Esophagus squamous epithelium (tissue), 4 donors: ENCODE measurements around the gene ABTB1.

ENCODE experiments used
- POLR2A ChIP-seq, 4 donors: fragments of 450-650 bp; IDR thresholded peaks; one replicate each; pipeline ENCODE4 v1.6.1; 2017; ENCODE audit warnings: antibody characterized with exemption in 4 of 4, mild to moderate bottlenecking in 4 of 4, moderate library complexity in 3 of 4
- TF ChIP-seq, protein P1 (sequence below), 6 experiments: fragments of 450-650 bp in 4 of 6; fragments of 200-600 bp in 2 of 6; sonication (generic) in 2 of 6; IDR thresholded peaks; one replicate each; pipeline ENCODE4 v1.5.1; 2016 to 2019; ENCODE audit warnings: antibody characterized with exemption in 6 of 6, mild to moderate bottlenecking in 4 of 6, moderate library complexity in 4 of 6

DNA sequence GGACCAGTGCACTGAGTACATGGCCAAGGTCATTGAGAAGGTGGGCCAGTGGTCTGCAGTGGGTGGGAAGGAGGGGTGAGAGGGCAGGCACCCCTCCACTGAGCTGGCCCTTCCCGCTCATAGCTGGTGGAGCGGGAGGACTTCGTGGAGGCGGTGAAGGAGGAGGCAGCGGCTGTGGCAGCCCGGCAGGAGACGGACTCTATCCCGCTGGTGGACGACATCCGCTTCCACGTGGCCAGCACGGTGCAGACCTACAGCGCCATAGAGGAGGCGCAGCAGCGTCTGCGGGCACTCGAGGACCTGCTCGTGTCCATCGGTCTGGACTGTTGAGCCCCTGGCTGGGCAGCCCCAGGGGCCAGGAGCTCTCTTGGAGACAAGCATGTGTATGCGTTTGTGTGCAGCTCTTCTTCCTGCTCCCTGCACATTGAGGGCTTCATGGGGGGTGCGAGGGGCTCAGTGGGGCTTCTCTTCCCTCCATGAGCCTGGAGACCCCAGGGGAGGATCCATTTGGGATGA is 7.5 kb downstream of the ABTB1 start:
- TF ChIP-seq, protein P1, sequence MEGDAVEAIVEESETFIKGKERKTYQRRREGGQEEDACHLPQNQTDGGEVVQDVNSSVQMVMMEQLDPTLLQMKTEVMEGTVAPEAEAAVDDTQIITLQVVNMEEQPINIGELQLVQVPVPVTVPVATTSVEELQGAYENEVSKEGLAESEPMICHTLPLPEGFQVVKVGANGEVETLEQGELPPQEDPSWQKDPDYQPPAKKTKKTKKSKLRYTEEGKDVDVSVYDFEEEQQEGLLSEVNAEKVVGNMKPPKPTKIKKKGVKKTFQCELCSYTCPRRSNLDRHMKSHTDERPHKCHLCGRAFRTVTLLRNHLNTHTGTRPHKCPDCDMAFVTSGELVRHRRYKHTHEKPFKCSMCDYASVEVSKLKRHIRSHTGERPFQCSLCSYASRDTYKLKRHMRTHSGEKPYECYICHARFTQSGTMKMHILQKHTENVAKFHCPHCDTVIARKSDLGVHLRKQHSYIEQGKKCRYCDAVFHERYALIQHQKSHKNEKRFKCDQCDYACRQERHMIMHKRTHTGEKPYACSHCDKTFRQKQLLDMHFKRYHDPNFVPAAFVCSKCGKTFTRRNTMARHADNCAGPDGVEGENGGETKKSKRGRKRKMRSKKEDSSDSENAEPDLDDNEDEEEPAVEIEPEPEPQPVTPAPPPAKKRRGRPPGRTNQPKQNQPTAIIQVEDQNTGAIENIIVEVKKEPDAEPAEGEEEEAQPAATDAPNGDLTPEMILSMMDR (IDR thresholded peaks at IDR 0.05), result no peak
- TF ChIP-seq POLR2A (IDR thresholded peaks at IDR 0.05), result no peak
